ENCODE results near the gene HSPA12A. TPM values are rescaled to one million over a fixed set of nuclear protein-coding genes. Genes with fewer than 3 reads are reported as not detected.

Gene HSPA12A
- total RNA-seq, 2 donors from 2014 or later, result 0.08 TPM; not detected in 1

GRCh38 chr10:116766241-116766827 is 24.0 kb upstream of the HSPA12A start:
- Mint-ChIP-seq H3K27me3 (peaks cover 25 to 44% of the 10 kb centered on the region in 2 donors), H3K4me1 (ENCODE audit: low read depth in 2 of 2) (no peaks in the 10 kb centered on the region), H3K27ac (no peak overlapping the region), H3K4me3 (no peak overlapping the region), H3K36me3 (no peaks in the 10 kb centered on the region), H3K9me3 (no peaks in the 10 kb centered on the region)
- DNase-seq (ENCODE audit: low spot score) (peak; percentile 10), ATAC-seq (no peak)

GRCh38 chr10:116765648-116766081 is 23.3 kb upstream of the HSPA12A start:
- Mint-ChIP-seq H3K4me3 (no peak overlapping the region), H3K9me3 (no peaks in the 10 kb centered on the region), H3K36me3 (no peaks in the 10 kb centered on the region), H3K27ac (no peak overlapping the region), H3K4me1 (ENCODE audit: low read depth in 2 of 2) (no peaks in the 10 kb centered on the region), H3K27me3 (peaks cover 25 to 44% of the 10 kb centered on the region in 2 donors)
- ATAC-seq (no peak), DNase-seq (ENCODE audit: low spot score) (peak; percentile 40)

DNA sequence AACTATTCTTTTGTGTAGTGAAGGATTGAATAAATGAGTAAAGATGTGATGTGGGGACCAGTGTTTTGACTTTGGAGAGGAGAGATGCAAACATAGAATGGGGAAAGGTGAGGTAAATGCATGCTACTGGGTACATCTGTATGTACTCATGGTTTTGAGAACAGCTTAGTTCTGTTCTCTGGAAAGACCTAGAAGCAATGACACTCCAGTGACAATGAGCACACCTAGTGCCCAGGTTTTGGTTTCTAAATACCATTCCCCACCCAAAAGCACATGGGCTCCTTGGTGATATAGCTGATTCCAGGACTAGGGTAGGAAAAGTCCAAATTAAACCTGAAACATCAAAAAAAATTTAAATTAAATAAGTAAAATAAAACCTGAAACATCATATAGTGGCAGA is 22.6 kb upstream of the HSPA12A start:
- no peaks in the 10 kb centered on the region for H3K9me3 Mint-ChIP-seq
- no peaks in the 10 kb centered on the region for H3K36me3 Mint-ChIP-seq
- no peak for ATAC-seq
- H3K27ac Mint-ChIP-seq, result no peak overlapping the region
- no peak overlapping the region for H3K4me3 Mint-ChIP-seq
- H3K4me1 Mint-ChIP-seq (ENCODE audit: low read depth in 2 of 2), result no peaks in the 10 kb centered on the region
- H3K27me3 Mint-ChIP-seq, result peaks cover 22 to 41% of the 10 kb centered on the region in 2 donors
- no peak for DNase-seq (ENCODE audit: low spot score)

DNA sequence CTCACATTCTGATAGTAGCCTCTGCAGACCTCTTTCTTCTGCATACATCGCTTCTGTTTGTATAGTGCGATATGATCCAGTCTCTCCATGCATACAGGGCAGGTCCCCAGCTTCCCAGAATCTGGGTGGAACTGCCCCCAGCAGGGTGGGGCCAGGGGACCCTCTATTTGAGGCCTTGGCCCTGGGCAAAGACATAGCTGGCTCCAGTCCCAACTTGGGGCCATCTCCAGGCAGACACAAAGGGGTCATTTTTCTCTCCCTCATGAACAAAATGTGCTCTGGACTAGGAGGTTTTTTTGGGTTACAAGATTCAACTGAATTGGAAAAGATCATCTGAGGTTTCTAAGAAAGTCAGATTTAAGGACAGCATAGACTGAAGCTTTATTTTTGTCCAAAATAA is 21.1 kb upstream of the HSPA12A start:
- Mint-ChIP-seq H3K27ac (no peak overlapping the region), H3K4me3 (no peak overlapping the region), H3K4me1 (ENCODE audit: low read depth in 2 of 2) (no peaks in the 10 kb centered on the region), H3K27me3 (peaks cover 20 to 36% of the 10 kb centered on the region in 2 donors), H3K9me3 (no peaks in the 10 kb centered on the region), H3K36me3 (no peaks in the 10 kb centered on the region)
- no peak for DNase-seq (ENCODE audit: low spot score)
- ATAC-seq, result no peak

DNA sequence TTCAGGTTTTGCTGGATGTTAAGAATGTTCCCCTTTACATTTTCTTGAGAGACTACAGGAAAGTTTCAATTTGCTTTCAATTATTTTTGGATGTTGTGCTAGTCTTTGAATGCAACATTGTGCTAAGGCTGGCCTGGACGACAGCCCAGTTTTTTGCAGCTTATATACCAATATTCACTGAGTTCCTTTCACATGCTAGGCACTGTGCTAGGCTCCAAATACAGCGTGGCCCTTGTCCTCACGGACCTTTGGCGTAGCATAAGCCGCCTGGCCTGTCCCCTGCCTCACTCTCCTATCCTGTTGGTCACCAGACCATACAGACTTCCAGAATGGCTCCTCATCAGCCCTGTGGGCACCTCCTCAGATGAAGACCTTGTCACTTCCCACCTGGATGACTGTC is 19.5 kb upstream of the HSPA12A start:
- Mint-ChIP-seq H3K36me3 (no peaks in the 10 kb centered on the region), H3K4me1 (ENCODE audit: low read depth in 2 of 2) (no peaks in the 10 kb centered on the region), H3K9me3 (no peaks in the 10 kb centered on the region), H3K27me3 (peaks cover 23 to 40% of the 10 kb centered on the region in 2 donors), H3K27ac (no peak overlapping the region), H3K4me3 (no peak overlapping the region)
- no peak for ATAC-seq
- peak; percentile 42 for DNase-seq (ENCODE audit: low spot score)

GRCh38 chr10:116760919-116761318 is 18.6 kb upstream of the HSPA12A start:
- ATAC-seq, result no peak
- Mint-ChIP-seq H3K9me3 (no peaks in the 10 kb centered on the region), H3K27ac (no peak overlapping the region), H3K4me1 (ENCODE audit: low read depth in 2 of 2) (no peaks in the 10 kb centered on the region), H3K27me3 (peaks cover 24 to 40% of the 10 kb centered on the region in 2 donors), H3K4me3 (no peak overlapping the region), H3K36me3 (no peaks in the 10 kb centered on the region)
- no peak for DNase-seq (ENCODE audit: low spot score)

DNA sequence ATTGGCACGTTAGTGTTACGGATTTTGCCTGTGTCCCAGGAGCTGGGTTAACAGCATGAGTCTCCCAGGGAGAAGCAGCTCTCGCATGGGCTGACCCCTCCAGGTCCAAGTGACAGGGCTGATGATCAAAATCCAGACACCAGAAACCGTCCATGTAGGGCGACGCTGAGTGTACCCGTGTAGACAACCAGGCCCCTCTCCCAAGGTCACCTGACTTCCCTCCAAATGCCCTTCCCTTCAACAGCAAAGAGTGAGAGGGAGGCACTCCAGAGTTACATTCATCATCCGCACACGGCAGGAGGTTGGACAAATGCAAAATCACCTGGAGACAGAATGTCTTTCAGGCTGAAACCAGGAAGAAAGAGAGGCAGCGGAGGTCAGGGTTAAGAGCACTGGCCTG is 14.9 kb upstream of the HSPA12A start:
- ATAC-seq, result no peak
- Mint-ChIP-seq H3K9me3 (no peaks in the 10 kb centered on the region), H3K4me3 (no peak overlapping the region), H3K4me1 (ENCODE audit: low read depth in 2 of 2) (no peaks in the 10 kb centered on the region), H3K27ac (no peak overlapping the region), H3K27me3 (peaks cover 11 to 13% of the 10 kb centered on the region in 2 donors), H3K36me3 (no peaks in the 10 kb centered on the region)
- no peak for DNase-seq (ENCODE audit: low spot score)

DNA sequence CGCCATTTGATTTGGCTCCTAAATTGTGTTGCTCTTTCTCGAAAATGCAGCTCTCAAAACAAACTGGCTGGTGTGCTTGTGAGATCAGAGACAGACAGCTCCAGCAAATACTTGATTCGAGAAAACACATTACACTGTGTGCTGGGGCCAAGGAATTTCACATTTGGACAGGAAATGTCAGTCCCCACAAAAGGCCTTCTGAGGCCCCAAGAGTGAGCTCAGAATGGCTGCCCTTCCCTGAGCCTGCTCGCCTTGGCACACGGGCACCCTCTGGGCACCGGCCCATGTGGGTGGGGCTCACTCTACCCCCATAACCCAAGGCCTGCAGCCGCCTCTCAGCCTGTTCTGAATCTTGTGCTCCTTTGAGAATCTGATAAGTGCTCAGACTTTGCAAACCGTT is 13.9 kb upstream of the HSPA12A start:
- peaks cover 8 to 15% of the 10 kb centered on the region in 2 donors for H3K27me3 Mint-ChIP-seq
- H3K4me3 Mint-ChIP-seq, result no peak overlapping the region
- no peak overlapping the region for H3K27ac Mint-ChIP-seq

DNA sequence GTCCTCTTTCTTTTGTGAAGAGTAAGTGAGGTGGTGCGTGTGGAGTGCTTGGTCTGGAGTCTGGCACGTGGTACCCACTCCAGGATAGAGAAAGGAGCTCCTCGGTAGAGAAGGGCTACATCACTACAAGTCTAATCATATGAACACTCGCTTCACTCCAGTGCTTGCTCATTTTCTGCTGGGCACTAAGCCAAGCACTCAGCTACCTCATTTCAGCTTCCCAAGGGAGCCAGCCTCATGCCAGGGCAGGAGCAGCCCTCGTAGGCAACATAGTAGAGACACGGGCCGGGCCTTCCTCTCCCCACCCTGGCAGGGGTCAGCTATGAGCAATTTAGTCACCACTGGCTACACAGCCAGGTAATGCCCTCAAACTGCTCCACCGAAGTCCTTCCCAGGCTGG is 11.4 kb upstream of the HSPA12A start:
- ATAC-seq (no peak), DNase-seq (ENCODE audit: low spot score) (no peak)
- Mint-ChIP-seq H3K36me3 (no peaks in the 10 kb centered on the region), H3K9me3 (no peaks in the 10 kb centered on the region), H3K4me3 (no peak overlapping the region), H3K27ac (no peak overlapping the region), H3K4me1 (ENCODE audit: low read depth in 2 of 2) (no peaks in the 10 kb centered on the region), H3K27me3 (peaks cover 15 to 28% of the 10 kb centered on the region in 2 donors)

More for the DNA sequence above, 13.9 kb upstream of the HSPA12A start:
- ATAC-seq (no peak), DNase-seq (ENCODE audit: low spot score) (no peak)
- no peaks in the 10 kb centered on the region for H3K4me1 Mint-ChIP-seq (ENCODE audit: low read depth in 2 of 2)
- H3K9me3 Mint-ChIP-seq, result no peaks in the 10 kb centered on the region
- H3K36me3 Mint-ChIP-seq, result no peaks in the 10 kb centered on the region

DNA sequence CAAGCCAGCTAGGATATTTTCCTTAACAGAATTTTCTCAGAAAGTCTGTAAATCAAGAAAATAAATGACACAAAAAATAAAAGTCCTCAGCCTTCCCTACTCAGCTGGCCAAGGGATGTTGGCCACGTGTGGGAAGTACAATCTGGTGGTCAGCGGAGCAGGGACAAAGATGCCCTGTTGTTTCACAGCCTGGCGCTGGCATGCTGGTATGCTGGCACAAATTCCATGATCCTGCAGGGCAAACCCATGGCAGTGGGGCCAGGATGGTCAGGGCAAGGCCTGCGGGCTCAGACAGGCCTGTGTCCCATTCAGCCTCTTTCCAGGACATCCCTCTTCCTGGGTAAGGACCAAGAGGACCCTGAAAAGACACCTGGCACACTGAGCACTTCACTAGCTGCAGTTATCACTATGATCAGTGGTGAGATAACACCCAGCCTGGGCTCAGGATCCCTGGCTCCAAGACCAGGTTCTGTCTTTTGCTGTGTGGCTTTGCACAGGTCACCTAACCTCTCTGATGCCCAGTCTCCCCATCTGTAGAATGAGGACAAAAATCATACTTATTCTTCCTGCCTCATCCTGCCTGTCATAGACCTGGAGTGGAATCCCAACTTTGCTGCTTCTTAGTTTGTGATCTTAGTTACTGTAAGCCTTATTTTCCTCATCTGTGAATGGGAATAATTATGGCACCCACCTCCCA is 10.8 kb upstream of the HSPA12A start:
- H3K27ac Mint-ChIP-seq, result no peak overlapping the region
- no peak overlapping the region for H3K4me3 Mint-ChIP-seq
- no peaks in the 10 kb centered on the region for H3K4me1 Mint-ChIP-seq (ENCODE audit: low read depth in 2 of 2)
- ATAC-seq (no peak), DNase-seq (ENCODE audit: low spot score) (no peak)
- no peaks in the 10 kb centered on the region for H3K36me3 Mint-ChIP-seq
- H3K9me3 Mint-ChIP-seq, result no peaks in the 10 kb centered on the region
- H3K27me3 Mint-ChIP-seq, result peaks cover 9 to 27% of the 10 kb centered on the region in 2 donors

GRCh38 chr10:116752563-116752962 is 10.2 kb upstream of the HSPA12A start:
- Mint-ChIP-seq H3K27ac (no peak overlapping the region), H3K27me3 (peaks cover 8 to 27% of the 10 kb centered on the region in 2 donors), H3K36me3 (no peaks in the 10 kb centered on the region), H3K9me3 (no peaks in the 10 kb centered on the region), H3K4me3 (no peak overlapping the region), H3K4me1 (ENCODE audit: low read depth in 2 of 2) (no peaks in the 10 kb centered on the region)
- DNase-seq (ENCODE audit: low spot score) (no peak), ATAC-seq (no peak)

- Mint-ChIP-seq H3K4me3 (no peak overlapping the region), H3K36me3 (no peaks in the 10 kb centered on the region), H3K27me3 (peaks cover 36 to 45% of the 10 kb centered on the region in 2 donors)
Observed at GRCh38 chr10:116748471-116748870, 6.1 kb upstream of the HSPA12A start.

GRCh38 chr10:116748041-116748440 is 5.7 kb upstream of the HSPA12A start:
- no peaks in the 10 kb centered on the region for H3K9me3 Mint-ChIP-seq
- no peak for DNase-seq (ENCODE audit: low spot score)
- no peak overlapping the region for H3K27ac Mint-ChIP-seq
- ATAC-seq, result no peak
- no peak overlapping the region for H3K4me3 Mint-ChIP-seq
- no peaks in the 10 kb centered on the region for H3K36me3 Mint-ChIP-seq
- H3K4me1 Mint-ChIP-seq (ENCODE audit: low read depth in 2 of 2), result peaks cover 0 to 4% of the 10 kb centered on the region in 2 donors
- H3K27me3 Mint-ChIP-seq, result peaks cover 40 to 49% of the 10 kb centered on the region in 2 donors

More at GRCh38 chr10:116748471-116748870, 6.1 kb upstream of the HSPA12A start:
- DNase-seq (ENCODE audit: low spot score), result no peak
- Mint-ChIP-seq H3K27ac (no peak overlapping the region), H3K9me3 (no peaks in the 10 kb centered on the region), H3K4me1 (ENCODE audit: low read depth in 2 of 2) (peaks cover 0 to under 1% of the 10 kb centered on the region in 2 donors)
- no peak for ATAC-seq

DNA sequence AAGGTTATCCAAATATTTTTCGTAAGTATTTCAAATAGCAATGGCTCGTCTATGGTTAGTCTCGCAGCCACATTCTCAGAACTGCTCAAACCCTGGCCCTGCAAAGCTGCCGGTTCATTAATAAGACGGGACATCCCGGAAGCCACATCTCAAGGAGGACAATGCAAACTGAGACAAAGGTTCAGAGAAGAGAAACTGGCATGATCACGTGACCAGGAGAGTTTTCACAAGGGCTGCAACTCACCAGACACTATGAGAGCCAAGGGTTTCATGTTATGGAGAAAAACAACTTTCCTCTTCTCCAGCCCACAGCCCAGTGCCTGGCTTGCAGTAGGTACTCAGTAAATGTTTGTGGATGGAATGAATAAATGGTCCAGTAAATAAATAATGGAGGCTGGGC is 5.0 kb upstream of the HSPA12A start:
- DNase-seq (ENCODE audit: low spot score) (no peak), ATAC-seq (no peak)
- no peak overlapping the region for H3K27ac Mint-ChIP-seq
- H3K4me1 Mint-ChIP-seq (ENCODE audit: low read depth in 2 of 2), result peaks cover 0 to 4% of the 10 kb centered on the region in 2 donors
- H3K9me3 Mint-ChIP-seq, result no peaks in the 10 kb centered on the region
- H3K36me3 Mint-ChIP-seq, result no peaks in the 10 kb centered on the region
- peaks cover 41 to 48% of the 10 kb centered on the region in 2 donors for H3K27me3 Mint-ChIP-seq
- no peak overlapping the region for H3K4me3 Mint-ChIP-seq

Data from natural killer cell treated with Interleukin-12 subunit alpha and Interleukin-12 subunit beta and Interleukin-15 and Interleukin-18, amount 100 ng/mL, for 72 hours (primary cell).